CD4-positive, alpha-beta memory T cell (primary cell): Measurements from ENCODE around the gene KLK15. TPM values are rescaled to one million over a fixed set of nuclear protein-coding genes. Genes with fewer than 3 reads are reported as not detected.

Experiments used
- CTCF ChIA-PET: fragments of 350-600 bp; sonication (Branson Sonifier 250); formaldehyde crosslinking; loops from one replicate; lab custom pipeline; 2021; ENCODE audit warnings: inconsistent platforms; ENCODE audit not compliant: partially characterized antibody; lab: Charles Lee
- POLR2A ChIA-PET: fragments of 350-600 bp; sonication (Branson Sonifier 250); formaldehyde crosslinking; loops from one replicate; lab custom pipeline; 2021; ENCODE audit not compliant: partially characterized antibody; lab: Charles Lee
- DNase-seq, 5 donors: peaks; one replicate each; pipeline versions ENCODE4 v3.0.0 to v3.0.0-alpha.2; 2020 to 2022; ENCODE audit warnings: mixed read lengths in 1 of 5
- H3K27ac ChIP-seq: one replicate; pipeline ENCODE4 v1.7.0; 2013; ENCODE audit warnings: low read depth, low read length
- H3K27me3 ChIP-seq: 2 replicates; pipeline ENCODE4 v1.7.0; 2013; ENCODE audit warnings: mild to moderate bottlenecking, low read length, moderate library complexity; ENCODE audit not compliant: insufficient read depth
- H3K36me3 ChIP-seq: 2 replicates; pipeline ENCODE4 v1.7.0; 2013; ENCODE audit warnings: mild to moderate bottlenecking, low read length, moderate library complexity; ENCODE audit not compliant: insufficient read depth
- H3K4me1 ChIP-seq: 2 replicates; pipeline ENCODE4 v1.7.0; 2013; ENCODE audit warnings: mild to moderate bottlenecking, low read length, moderate library complexity; ENCODE audit not compliant: insufficient read depth
- H3K4me3 ChIP-seq, 2 donors: one replicate each; pipeline ENCODE4 v1.7.0; 2013; ENCODE audit warnings: low read length in 2 of 2, mild to moderate bottlenecking in 1 of 2
- H3K9me3 ChIP-seq, 2 donors: one replicate each; pipeline ENCODE4 v1.7.0; 2013; ENCODE audit warnings: low read length in 2 of 2, control low read depth in 1 of 2; ENCODE audit not compliant: control insufficient read depth in 1 of 2
- H3K27ac Mint-ChIP-seq, 7 donors: one replicate each; pipeline ENCODE4 v1.8.0; 2020 to 2021; ENCODE audit warnings: mixed read lengths in 7 of 7, mild to moderate bottlenecking in 6 of 7, inconsistent platforms in 3 of 7, moderate library complexity in 3 of 7
- H3K27me3 Mint-ChIP-seq, 2 donors: one replicate each; pipeline ENCODE4 v1.8.0; 2020 to 2021; ENCODE audit warnings: mixed read lengths in 2 of 2
- H3K36me3 Mint-ChIP-seq, 2 donors: one replicate each; pipeline ENCODE4 v1.8.0; 2020 to 2021; ENCODE audit warnings: mixed read lengths in 2 of 2, inconsistent platforms in 1 of 2, mild to moderate bottlenecking in 1 of 2
- H3K4me1 Mint-ChIP-seq, 4 donors: one replicate each; pipeline ENCODE4 v1.8.0; 2020 to 2021; ENCODE audit warnings: mixed read lengths in 4 of 4, mild to moderate bottlenecking in 1 of 4
- H3K4me3 Mint-ChIP-seq, 8 donors: one replicate each; pipeline ENCODE4 v1.8.0; 2020 to 2021; ENCODE audit warnings: mixed read lengths in 8 of 8, mild to moderate bottlenecking in 7 of 8, moderate library complexity in 6 of 8, inconsistent platforms in 3 of 8
- H3K9me3 Mint-ChIP-seq, 8 donors: one replicate each; pipeline ENCODE4 v1.8.0; 2020 to 2021; ENCODE audit warnings: mixed read lengths in 8 of 8, mild to moderate bottlenecking in 5 of 8, inconsistent platforms in 3 of 8, moderate library complexity in 1 of 8
- intact Hi-C: fragments of 100-400 bp; cut with micrococcal nuclease; formaldehyde crosslinking; loops from one replicate; pipeline ENCODE4 v1.15.1; 2023
- polyA plus RNA-seq, 2 donors: library from polyadenylated mRNA; unstranded; fragments of 300-500 nt; fragmentation: Illumina TruSeq; gene quantifications; one replicate each; pipeline ENCODE4 v1.2.3, GENCODE V29; 2021
- total RNA-seq, 2 experiments: library from RNA; stranded (reverse); gene quantifications; one replicate each; pipeline ENCODE4 v1.2.3, GENCODE V29; 2021

Gene KLK15
- total and polyA plus RNA-seq, 4 experiments from 2014 or later, result not detected

GRCh38 chr19:50874211-50874610 is 40.8 kb upstream of the KLK15 start:
- Histone ChIP-seq H3K4me3 (no peak overlapping the region), H3K36me3 (no peaks in the 10 kb centered on the region), H3K27ac (no peak overlapping the region), H3K27me3 (no peaks in the 10 kb centered on the region), H3K4me1 (no peaks in the 10 kb centered on the region), H3K9me3 (no peaks in the 10 kb centered on the region)
- no peak for DNase-seq
- Mint-ChIP-seq H3K27ac (no peak overlapping the region), H3K36me3 (no peaks in the 10 kb centered on the region), H3K4me1 (no peaks in the 10 kb centered on the region), H3K9me3 (peaks cover 0 to 3% (median 0%) of the 10 kb centered on the region in 8 donors), H3K4me3 (no peak overlapping the region), H3K27me3 (peaks cover 15 to 26% of the 10 kb centered on the region in 2 donors)
- intact Hi-C loops, result no loop called here
- ChIA-PET CTCF (no interaction called here), POLR2A (no interaction called here)

GRCh38 chr19:50873056-50873455 is 39.7 kb upstream of the KLK15 start, which contains the start of gene KLK2:
KLK2 (plus strand) TSS chr19:50873439; CDS start chr19:50873474, 35 bp downstream.
- POLR2A ChIA-PET, result no interaction called here
- Mint-ChIP-seq H3K27me3 (peaks cover 16 to 21% of the 10 kb centered on the region in 2 donors), H3K27ac (no peak within 1 kb of the TSS), H3K9me3 (peaks cover 0 to 2% (median 0%) of the 10 kb centered on the region in 8 donors), H3K36me3 (no peaks in the 10 kb centered on the region), H3K4me1 (no peaks in the 10 kb centered on the region), H3K4me3 (no peak within 1 kb of the TSS)
- intact Hi-C loops, result no loop called here
- H3K27me3 ChIP-seq, result no peaks in the 10 kb centered on the region
- no peaks in the 10 kb centered on the region for H3K36me3 ChIP-seq
- H3K4me3 ChIP-seq, result no peak within 1 kb of the TSS
- no peaks in the 10 kb centered on the region for H3K9me3 ChIP-seq
- no peaks in the 10 kb centered on the region for H3K4me1 ChIP-seq
- CTCF ChIA-PET, result no interaction called here
- DNase-seq, result no peak
- no peak within 1 kb of the TSS for H3K27ac ChIP-seq

- peaks cover 22 to 25% of the 10 kb centered on the region in 2 donors for H3K27me3 Mint-ChIP-seq
- no peak overlapping the region for H3K4me3 Mint-ChIP-seq
These were observed 37.2 kb upstream of the KLK15 start for GRCh38 chr19:50870417-50871089.

GRCh38 chr19:50869479-50869878 is 36.1 kb upstream of the KLK15 start:
- ChIA-PET POLR2A (no interaction called here), CTCF (no interaction called here)
- no peak overlapping the region for H3K4me3 ChIP-seq
- H3K4me1 Mint-ChIP-seq, result no peaks in the 10 kb centered on the region
- DNase-seq, result no peak
- no peaks in the 10 kb centered on the region for H3K36me3 ChIP-seq
- no peaks in the 10 kb centered on the region for H3K36me3 Mint-ChIP-seq
- intact Hi-C loops, result no loop called here
- peaks cover 22 to 29% of the 10 kb centered on the region in 2 donors for H3K27me3 Mint-ChIP-seq
- H3K9me3 ChIP-seq, result no peaks in the 10 kb centered on the region
- peak overlapping the region in 1 of 7 donors; percentile 43 for H3K27ac Mint-ChIP-seq
- no peaks in the 10 kb centered on the region for H3K27me3 ChIP-seq
- no peak overlapping the region for H3K4me3 Mint-ChIP-seq
- H3K27ac ChIP-seq, result no peak overlapping the region
- no peaks in the 10 kb centered on the region for H3K4me1 ChIP-seq
- H3K9me3 Mint-ChIP-seq, result peaks cover 0 to 2% (median 0%) of the 10 kb centered on the region in 8 donors

More at GRCh38 chr19:50870417-50871089, 37.2 kb upstream of the KLK15 start:
- no peak overlapping the region for H3K27ac Mint-ChIP-seq
- peaks cover 0 to 2% (median 0%) of the 10 kb centered on the region in 8 donors for H3K9me3 Mint-ChIP-seq
- no peaks in the 10 kb centered on the region for H3K36me3 Mint-ChIP-seq
- POLR2A ChIA-PET, result no interaction called here
- Histone ChIP-seq H3K27me3 (no peaks in the 10 kb centered on the region), H3K36me3 (no peaks in the 10 kb centered on the region), H3K4me3 (no peak overlapping the region), H3K9me3 (no peaks in the 10 kb centered on the region), H3K27ac (no peak overlapping the region), H3K4me1 (no peaks in the 10 kb centered on the region)
- no peak for DNase-seq
- CTCF ChIA-PET, result no interaction called here
- no peaks in the 10 kb centered on the region for H3K4me1 Mint-ChIP-seq
- intact Hi-C loops, result no loop called here

- Histone ChIP-seq H3K4me3 (no peak overlapping the region), H3K36me3 (no peaks in the 10 kb centered on the region), H3K27ac (no peak overlapping the region), H3K4me1 (no peaks in the 10 kb centered on the region), H3K9me3 (no peaks in the 10 kb centered on the region), H3K27me3 (peaks cover 6% of the 10 kb centered on the region)
- no peak for DNase-seq
- Mint-ChIP-seq H3K36me3 (no peaks in the 10 kb centered on the region), H3K9me3 (peaks cover 0 to 20% (median 8%) of the 10 kb centered on the region in 8 donors), H3K4me3 (no peak overlapping the region), H3K27ac (no peak overlapping the region), H3K4me1 (no peaks in the 10 kb centered on the region), H3K27me3 (peaks cover 20 to 26% of the 10 kb centered on the region in 2 donors)
- intact Hi-C loops, result no loop called here
- CTCF ChIA-PET, result no interaction called here
- POLR2A ChIA-PET, result no interaction called here
These were observed 28.3 kb upstream of the KLK15 start for GRCh38 chr19:50861496-50862286.

GRCh38 chr19:50861010-50861409 is 27.6 kb upstream of the KLK15 start:
- no peak overlapping the region for H3K27ac Mint-ChIP-seq
- ChIA-PET CTCF (no interaction called here), POLR2A (no interaction called here)

GRCh38 chr19:50859849-50860248 is 26.5 kb upstream of the KLK15 start:
- Mint-ChIP-seq H3K4me1 (no peaks in the 10 kb centered on the region), H3K27me3 (peaks cover 33 to 35% of the 10 kb centered on the region in 2 donors), H3K9me3 (peaks cover 0 to 20% (median 8%) of the 10 kb centered on the region in 8 donors), H3K4me3 (no peak overlapping the region), H3K36me3 (no peaks in the 10 kb centered on the region), H3K27ac (peak overlapping the region in 1 of 7 donors; percentile 11)
- intact Hi-C loops, result no loop called here
- H3K4me1 ChIP-seq, result no peaks in the 10 kb centered on the region
- H3K4me3 ChIP-seq, result no peak overlapping the region
- CTCF ChIA-PET, result no interaction called here
- no peak for DNase-seq
- H3K9me3 ChIP-seq, result no peaks in the 10 kb centered on the region
- H3K36me3 ChIP-seq, result no peaks in the 10 kb centered on the region
- no peak overlapping the region for H3K27ac ChIP-seq
- POLR2A ChIA-PET, result no interaction called here
- H3K27me3 ChIP-seq, result peaks cover 6% of the 10 kb centered on the region

More at GRCh38 chr19:50861010-50861409, 27.6 kb upstream of the KLK15 start:
- Mint-ChIP-seq H3K9me3 (peaks cover 0 to 20% (median 8%) of the 10 kb centered on the region in 8 donors), H3K27me3 (peaks cover 24 to 27% of the 10 kb centered on the region in 2 donors), H3K4me3 (no peak overlapping the region), H3K36me3 (no peaks in the 10 kb centered on the region), H3K4me1 (no peaks in the 10 kb centered on the region)
- intact Hi-C loops, result no loop called here
- H3K27ac ChIP-seq, result no peak overlapping the region
- no peaks in the 10 kb centered on the region for H3K9me3 ChIP-seq
- H3K27me3 ChIP-seq, result peaks cover 6% of the 10 kb centered on the region
- no peaks in the 10 kb centered on the region for H3K36me3 ChIP-seq
- no peaks in the 10 kb centered on the region for H3K4me1 ChIP-seq
- no peak for DNase-seq
- H3K4me3 ChIP-seq, result no peak overlapping the region
